ENCODE measurements around the gene NPY2R. TPM values are rescaled to one million over a fixed set of nuclear protein-coding genes. Genes with fewer than 3 reads are reported as not detected.

The NPY2R gene
- polyA plus RNA-seq, 1 donor (not counting 4 experiments of a cell fraction or from before 2014, with no cell fraction given): not detected

- Histone ChIP-seq H3K9me3 (ENCODE audit: control insufficient read depth, low read depth, low read length) (no peaks in the 10 kb centered on the region), H3K9me1 (ENCODE audit: control insufficient read depth, extremely low read depth, insufficient read depth, low read length) (no peaks in the 10 kb centered on the region), H3K4me2 (ENCODE audit: control insufficient read depth, extremely low read depth, insufficient read depth, low read depth, low read length) (no peak overlapping the region), H3K27ac (ENCODE audit: control insufficient read depth, insufficient read depth, low read length) (no peak overlapping the region), H3K4me3 (ENCODE audit: control insufficient read depth in 2 of 3, extremely low read depth in 1 of 3, insufficient read depth in 2 of 3, low read depth in 1 of 3, low read length in 3 of 3) (no peak overlapping the region), H3K4me1 (ENCODE audit: control insufficient read depth, extremely low read depth, insufficient read depth, low read length) (no peaks in the 10 kb centered on the region), H4K20me1 (ENCODE audit: control insufficient read depth, extremely low read depth, insufficient read depth, low read length) (no peaks in the 10 kb centered on the region), H3K9ac (ENCODE audit: control insufficient read depth, extremely low read depth, insufficient read depth, low read length) (no peak overlapping the region), H3K79me2 (ENCODE audit: control insufficient read depth, insufficient read depth, low read length) (no peaks in the 10 kb centered on the region), H3K27me3 (ENCODE audit: control insufficient read depth, extremely low read depth, insufficient read depth, low read length) (no peaks in the 10 kb centered on the region), H2AFZ (ENCODE audit: control insufficient read depth, low read length) (no peak overlapping the region), H3K36me3 (ENCODE audit: control insufficient read depth in 2 of 2, extremely low read depth in 1 of 2, insufficient read depth in 2 of 2, low read length in 2 of 2) (no peaks in the 10 kb centered on the region)
- no peak for FAIRE-seq
- TF ChIP-seq, protein P1, sequence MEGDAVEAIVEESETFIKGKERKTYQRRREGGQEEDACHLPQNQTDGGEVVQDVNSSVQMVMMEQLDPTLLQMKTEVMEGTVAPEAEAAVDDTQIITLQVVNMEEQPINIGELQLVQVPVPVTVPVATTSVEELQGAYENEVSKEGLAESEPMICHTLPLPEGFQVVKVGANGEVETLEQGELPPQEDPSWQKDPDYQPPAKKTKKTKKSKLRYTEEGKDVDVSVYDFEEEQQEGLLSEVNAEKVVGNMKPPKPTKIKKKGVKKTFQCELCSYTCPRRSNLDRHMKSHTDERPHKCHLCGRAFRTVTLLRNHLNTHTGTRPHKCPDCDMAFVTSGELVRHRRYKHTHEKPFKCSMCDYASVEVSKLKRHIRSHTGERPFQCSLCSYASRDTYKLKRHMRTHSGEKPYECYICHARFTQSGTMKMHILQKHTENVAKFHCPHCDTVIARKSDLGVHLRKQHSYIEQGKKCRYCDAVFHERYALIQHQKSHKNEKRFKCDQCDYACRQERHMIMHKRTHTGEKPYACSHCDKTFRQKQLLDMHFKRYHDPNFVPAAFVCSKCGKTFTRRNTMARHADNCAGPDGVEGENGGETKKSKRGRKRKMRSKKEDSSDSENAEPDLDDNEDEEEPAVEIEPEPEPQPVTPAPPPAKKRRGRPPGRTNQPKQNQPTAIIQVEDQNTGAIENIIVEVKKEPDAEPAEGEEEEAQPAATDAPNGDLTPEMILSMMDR (optimal IDR thresholded peaks at IDR 0.05 in 1 of 3, IDR thresholded peaks at IDR 0.05 in 1 of 3, conservative IDR thresholded peaks at IDR 0.05 in 1 of 3; ENCODE audit: extremely low read depth in 1 of 3, insufficient read depth in 2 of 3, low read length in 3 of 3): no peak
- TF ChIP-seq EZH2 (IDR thresholded peaks at IDR 0.05; ENCODE audit: low read length): no peak
- dilution Hi-C loops (cut with MboI; ENCODE audit: extremely low pct_ligation_motif_present, low sequenced_read_pairs): no loop called here
- no peak for DNase-seq (ENCODE audit: low read depth, low spot score)
Measured at GRCh38 chr4:155228713-155229112, 20.3 kb downstream of the NPY2R start.

GRCh38 chr4:155232432-155232831, 24.0 kb downstream of the NPY2R start:
- Histone ChIP-seq H3K9me1 (ENCODE audit: control insufficient read depth, extremely low read depth, insufficient read depth, low read length) (no peaks in the 10 kb centered on the region), H2AFZ (ENCODE audit: control insufficient read depth, low read length) (no peak overlapping the region), H3K79me2 (ENCODE audit: control insufficient read depth, insufficient read depth, low read length) (no peaks in the 10 kb centered on the region), H3K9me3 (ENCODE audit: control insufficient read depth, low read depth, low read length) (no peaks in the 10 kb centered on the region), H3K4me2 (ENCODE audit: control insufficient read depth, extremely low read depth, insufficient read depth, low read depth, low read length) (no peak overlapping the region), H3K36me3 (ENCODE audit: control insufficient read depth in 2 of 2, extremely low read depth in 1 of 2, insufficient read depth in 2 of 2, low read length in 2 of 2) (no peaks in the 10 kb centered on the region), H4K20me1 (ENCODE audit: control insufficient read depth, extremely low read depth, insufficient read depth, low read length) (no peaks in the 10 kb centered on the region), H3K9ac (ENCODE audit: control insufficient read depth, extremely low read depth, insufficient read depth, low read length) (no peak overlapping the region), H3K27ac (ENCODE audit: control insufficient read depth, insufficient read depth, low read length) (no peak overlapping the region), H3K4me3 (ENCODE audit: control insufficient read depth in 2 of 3, extremely low read depth in 1 of 3, insufficient read depth in 2 of 3, low read depth in 1 of 3, low read length in 3 of 3) (no peak overlapping the region), H3K27me3 (ENCODE audit: control insufficient read depth, extremely low read depth, insufficient read depth, low read length) (no peaks in the 10 kb centered on the region), H3K4me1 (ENCODE audit: control insufficient read depth, extremely low read depth, insufficient read depth, low read length) (no peaks in the 10 kb centered on the region)
- TF ChIP-seq, protein P1 (optimal IDR thresholded peaks at IDR 0.05 in 1 of 3, IDR thresholded peaks at IDR 0.05 in 1 of 3, conservative IDR thresholded peaks at IDR 0.05 in 1 of 3; ENCODE audit: extremely low read depth in 1 of 3, insufficient read depth in 2 of 3, low read length in 3 of 3): no peak
- no peak for TF ChIP-seq EZH2 (IDR thresholded peaks at IDR 0.05; ENCODE audit: low read length)
- dilution Hi-C loops (cut with MboI; ENCODE audit: extremely low pct_ligation_motif_present, low sequenced_read_pairs): no loop called here
- DNase-seq (ENCODE audit: low read depth, low spot score) (no peak), FAIRE-seq (no peak)
